ENCODE results near the gene NAGPA.

Gene NAGPA

DNA sequence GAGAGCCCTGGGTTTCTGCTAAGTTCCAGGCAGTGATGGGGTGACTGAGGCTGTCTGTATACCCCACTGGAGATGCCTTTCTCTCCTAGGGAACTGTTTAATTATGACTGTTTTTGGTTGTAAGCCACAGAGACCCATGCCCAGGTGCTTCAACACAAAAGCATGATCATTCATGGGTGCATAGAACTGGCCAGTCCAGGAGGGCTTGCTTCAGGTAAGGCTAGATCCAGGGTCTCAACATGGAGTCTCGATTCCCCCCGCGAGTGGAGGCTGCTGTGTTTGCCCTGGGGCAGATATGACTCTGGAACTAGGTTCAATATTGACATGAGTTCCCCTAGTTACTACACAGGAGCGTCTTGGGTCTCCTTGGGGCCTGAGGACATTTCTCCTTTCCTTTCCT lies 17.8 kb downstream of the NAGPA start:
- Histone ChIP-seq H3K27ac (ENCODE audit: low read length) (no peak overlapping the region), H3K9ac (ENCODE audit: low read length in 2 of 2) (no peak overlapping the region)

GRCh38 chr16:5015351-5015750 lies 18.4 kb downstream of the NAGPA start:
- Histone ChIP-seq H3K4me3 (ENCODE audit: low read length in 2 of 2) (no peak overlapping the region), H3K36me3 (ENCODE audit: control insufficient read depth in 2 of 2, insufficient read depth in 2 of 2, low read length in 2 of 2) (no peaks in the 10 kb centered on the region), H3K9ac (ENCODE audit: low read length in 2 of 2) (no peak overlapping the region), H3K9me3 (ENCODE audit: control insufficient read depth in 2 of 2, low read length in 2 of 2) (no peaks in the 10 kb centered on the region), H3K27ac (ENCODE audit: low read length) (no peak overlapping the region), H3K4me1 (ENCODE audit: control insufficient read depth, insufficient read depth, low read length) (no peaks in the 10 kb centered on the region), H3K27me3 (ENCODE audit: control insufficient read depth in 1 of 2, insufficient read depth in 2 of 2, low read length in 2 of 2) (no peaks in the 10 kb centered on the region)

More for the DNA sequence above, 17.8 kb downstream of the NAGPA start:
- Histone ChIP-seq H3K9me3 (ENCODE audit: control insufficient read depth in 2 of 2, low read length in 2 of 2) (no peaks in the 10 kb centered on the region), H3K4me1 (ENCODE audit: control insufficient read depth, insufficient read depth, low read length) (no peaks in the 10 kb centered on the region), H3K4me3 (ENCODE audit: low read length in 2 of 2) (no peak overlapping the region), H3K36me3 (ENCODE audit: control insufficient read depth in 2 of 2, insufficient read depth in 2 of 2, low read length in 2 of 2) (no peaks in the 10 kb centered on the region), H3K27me3 (ENCODE audit: control insufficient read depth in 1 of 2, insufficient read depth in 2 of 2, low read length in 2 of 2) (no peaks in the 10 kb centered on the region)

- Histone ChIP-seq H3K4me3 (ENCODE audit: low read length in 2 of 2) (no peak overlapping the region), H3K9ac (ENCODE audit: low read length in 2 of 2) (no peak overlapping the region), H3K4me1 (ENCODE audit: control insufficient read depth, insufficient read depth, low read length) (no peaks in the 10 kb centered on the region), H3K27me3 (ENCODE audit: control insufficient read depth in 1 of 2, insufficient read depth in 2 of 2, low read length in 2 of 2) (no peaks in the 10 kb centered on the region), H3K9me3 (ENCODE audit: control insufficient read depth in 2 of 2, low read length in 2 of 2) (no peaks in the 10 kb centered on the region), H3K36me3 (ENCODE audit: control insufficient read depth in 2 of 2, insufficient read depth in 2 of 2, low read length in 2 of 2) (no peaks in the 10 kb centered on the region), H3K27ac (ENCODE audit: low read length) (no peak overlapping the region)
Observed at GRCh38 chr16:5012887-5013286, 20.8 kb downstream of the NAGPA start.

- Histone ChIP-seq H3K27me3 (ENCODE audit: control insufficient read depth in 1 of 2, insufficient read depth in 2 of 2, low read length in 2 of 2) (no peaks in the 10 kb centered on the region), H3K27ac (ENCODE audit: low read length) (no peak overlapping the region), H3K9ac (ENCODE audit: low read length in 2 of 2) (no peak overlapping the region)
Observed at GRCh38 chr16:5011637-5012036, 22.1 kb downstream of the NAGPA start.

DNA sequence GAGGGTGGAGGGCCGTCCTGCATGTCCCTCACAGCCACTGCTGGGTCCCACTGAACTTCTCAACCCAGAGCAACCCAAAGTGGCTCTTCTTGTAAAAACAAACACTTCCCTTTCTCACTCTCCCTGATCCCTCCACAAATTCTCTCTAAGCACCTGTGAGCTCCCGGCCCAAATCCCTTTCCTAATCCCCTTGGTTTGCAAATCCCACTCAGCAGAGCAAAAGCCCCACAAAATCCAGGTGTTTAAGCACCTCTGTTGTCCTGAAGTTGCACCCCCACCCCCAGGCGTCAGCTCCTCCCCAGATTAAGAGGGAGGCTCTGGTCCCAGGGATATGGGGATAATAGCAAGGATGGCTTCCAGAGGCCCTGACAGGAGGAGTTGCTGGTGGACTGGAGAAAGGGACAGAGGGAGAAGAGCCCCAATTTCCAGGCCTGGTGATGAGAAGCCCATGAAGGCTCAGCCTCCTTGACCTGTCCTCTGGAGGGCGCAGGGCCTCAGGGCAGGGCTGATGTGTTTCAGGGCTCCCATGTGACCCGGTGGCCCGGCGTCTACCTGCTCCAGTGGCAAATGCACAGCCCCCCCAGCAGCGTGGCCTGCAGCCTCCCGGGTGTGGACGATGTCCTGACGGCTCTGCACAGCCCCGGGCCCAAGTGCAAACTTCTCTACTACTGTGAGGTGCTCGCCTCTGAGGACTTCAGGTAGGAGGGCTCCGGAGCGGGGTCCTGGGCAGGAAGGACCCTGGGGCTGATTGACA lies 23.0 kb downstream of the NAGPA start:
- no peak overlapping the region for H3K27ac ChIP-seq (ENCODE audit: low read length)
- H3K9ac ChIP-seq (ENCODE audit: low read length in 2 of 2) = no peak overlapping the region
- no peaks in the 10 kb centered on the region for H3K27me3 ChIP-seq (ENCODE audit: control insufficient read depth in 1 of 2, insufficient read depth in 2 of 2, low read length in 2 of 2)
- no peaks in the 10 kb centered on the region for H3K4me1 ChIP-seq (ENCODE audit: control insufficient read depth, insufficient read depth, low read length)
- H3K9me3 ChIP-seq (ENCODE audit: control insufficient read depth in 2 of 2, low read length in 2 of 2) = no peaks in the 10 kb centered on the region
- no peaks in the 10 kb centered on the region for H3K36me3 ChIP-seq (ENCODE audit: control insufficient read depth in 2 of 2, insufficient read depth in 2 of 2, low read length in 2 of 2)
- H3K4me3 ChIP-seq (ENCODE audit: low read length in 2 of 2) = no peak overlapping the region

More at GRCh38 chr16:5011637-5012036, 22.1 kb downstream of the NAGPA start:
- H3K4me1 ChIP-seq (ENCODE audit: control insufficient read depth, insufficient read depth, low read length) = no peaks in the 10 kb centered on the region
- no peak overlapping the region for H3K4me3 ChIP-seq (ENCODE audit: low read length in 2 of 2)
- no peaks in the 10 kb centered on the region for H3K9me3 ChIP-seq (ENCODE audit: control insufficient read depth in 2 of 2, low read length in 2 of 2)
- no peaks in the 10 kb centered on the region for H3K36me3 ChIP-seq (ENCODE audit: control insufficient read depth in 2 of 2, insufficient read depth in 2 of 2, low read length in 2 of 2)

- Histone ChIP-seq H3K36me3 (ENCODE audit: control insufficient read depth in 2 of 2, insufficient read depth in 2 of 2, low read length in 2 of 2) (no peaks in the 10 kb centered on the region), H3K9me3 (ENCODE audit: control insufficient read depth in 2 of 2, low read length in 2 of 2) (no peaks in the 10 kb centered on the region), H3K4me1 (ENCODE audit: control insufficient read depth, insufficient read depth, low read length) (no peaks in the 10 kb centered on the region)
Observed at GRCh38 chr16:5008311-5008731, 25.4 kb downstream of the NAGPA start.

DNA sequence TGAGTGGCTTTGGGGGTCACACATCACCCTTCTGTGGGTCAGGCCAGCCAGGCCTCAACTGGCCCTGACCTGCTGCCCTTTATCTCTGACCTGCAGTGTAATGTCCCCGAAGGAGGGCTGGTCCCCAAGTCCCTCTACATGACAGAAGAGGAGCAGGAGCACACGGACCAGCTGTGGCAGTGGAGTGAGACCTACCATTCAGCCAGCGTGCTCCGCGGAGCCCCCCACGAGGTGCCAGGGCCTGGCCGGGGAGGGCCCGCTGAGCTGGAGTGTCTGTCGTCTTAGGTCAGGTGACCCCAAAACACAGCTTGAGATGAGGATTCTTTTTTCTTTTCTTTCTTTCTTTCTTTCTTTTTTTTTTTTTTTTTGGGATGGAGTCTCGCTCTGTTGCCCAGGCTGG lies 26.5 kb downstream of the NAGPA start:
- no peak overlapping the region for H3K4me3 ChIP-seq (ENCODE audit: low read length in 2 of 2)
- no peak overlapping the region for H3K9ac ChIP-seq (ENCODE audit: low read length in 2 of 2)
- no peaks in the 10 kb centered on the region for H3K4me1 ChIP-seq (ENCODE audit: control insufficient read depth, insufficient read depth, low read length)
- no peak overlapping the region for H3K27ac ChIP-seq (ENCODE audit: low read length)
- no peaks in the 10 kb centered on the region for H3K9me3 ChIP-seq (ENCODE audit: control insufficient read depth in 2 of 2, low read length in 2 of 2)
- no peaks in the 10 kb centered on the region for H3K36me3 ChIP-seq (ENCODE audit: control insufficient read depth in 2 of 2, insufficient read depth in 2 of 2, low read length in 2 of 2)
- peaks cover 0 to 2% of the 10 kb centered on the region in 2 donors for H3K27me3 ChIP-seq (ENCODE audit: control insufficient read depth in 1 of 2, insufficient read depth in 2 of 2, low read length in 2 of 2)

More at GRCh38 chr16:5008311-5008731, 25.4 kb downstream of the NAGPA start:
- Histone ChIP-seq H3K27me3 (ENCODE audit: control insufficient read depth in 1 of 2, insufficient read depth in 2 of 2, low read length in 2 of 2) (peaks cover 0 to 2% of the 10 kb centered on the region in 2 donors), H3K4me3 (ENCODE audit: low read length in 2 of 2) (no peak overlapping the region), H3K27ac (ENCODE audit: low read length) (no peak overlapping the region), H3K9ac (ENCODE audit: low read length in 2 of 2) (no peak overlapping the region)

DNA sequence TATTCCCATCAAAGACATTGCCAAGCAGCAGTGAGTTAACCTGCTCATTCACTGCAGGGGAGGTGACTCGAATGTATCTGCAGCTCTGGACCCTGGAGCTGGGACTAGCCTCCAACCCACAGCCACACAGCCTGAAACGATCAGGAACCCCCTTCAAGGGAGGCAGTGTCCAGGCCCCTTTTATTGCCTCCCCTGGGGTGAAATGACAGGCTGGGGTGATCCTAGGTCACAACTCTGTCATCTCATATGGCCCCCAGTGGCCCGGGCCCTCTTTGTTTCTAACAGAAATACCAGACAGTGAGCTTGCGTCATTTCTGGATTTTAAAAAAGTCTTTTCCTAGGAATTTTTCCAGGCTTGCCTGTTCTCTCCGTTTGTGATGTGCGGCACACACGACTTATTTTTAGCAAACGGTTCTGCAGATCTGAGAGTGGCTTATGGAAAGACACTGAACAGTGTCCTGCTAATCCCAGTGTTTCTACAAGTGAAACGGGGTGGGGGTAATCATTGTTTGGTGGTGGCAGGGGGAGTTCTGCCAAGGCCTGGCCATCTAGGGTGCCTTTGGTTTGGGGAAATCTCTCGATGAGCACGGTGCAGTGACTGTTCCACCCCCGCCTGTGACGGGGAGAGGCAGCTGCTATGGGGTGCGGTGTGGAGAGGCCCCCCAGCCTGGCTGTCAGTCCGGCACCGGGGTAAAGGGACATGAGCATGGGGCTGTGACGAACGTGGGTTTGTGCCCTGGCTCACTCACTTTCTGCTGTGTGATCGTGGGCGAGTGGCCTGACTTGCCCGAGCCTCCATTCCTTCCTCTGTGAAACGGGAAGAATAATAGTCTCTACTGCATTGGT lies 27.2 kb downstream of the NAGPA start:
- H3K27ac ChIP-seq (ENCODE audit: low read length) = no peak overlapping the region
- H3K36me3 ChIP-seq (ENCODE audit: control insufficient read depth in 2 of 2, insufficient read depth in 2 of 2, low read length in 2 of 2) = no peaks in the 10 kb centered on the region
- no peak overlapping the region for H3K9ac ChIP-seq (ENCODE audit: low read length in 2 of 2)
- H3K4me3 ChIP-seq (ENCODE audit: low read length in 2 of 2) = no peak overlapping the region
- peaks cover 0 to 2% of the 10 kb centered on the region in 2 donors for H3K27me3 ChIP-seq (ENCODE audit: control insufficient read depth in 1 of 2, insufficient read depth in 2 of 2, low read length in 2 of 2)
- H3K9me3 ChIP-seq (ENCODE audit: control insufficient read depth in 2 of 2, low read length in 2 of 2) = no peaks in the 10 kb centered on the region
- no peaks in the 10 kb centered on the region for H3K4me1 ChIP-seq (ENCODE audit: control insufficient read depth, insufficient read depth, low read length)

GRCh38 chr16:5005916-5006315 lies 27.8 kb downstream of the NAGPA start:
- Histone ChIP-seq H3K9me3 (ENCODE audit: control insufficient read depth in 2 of 2, low read length in 2 of 2) (no peaks in the 10 kb centered on the region), H3K27me3 (ENCODE audit: control insufficient read depth in 1 of 2, insufficient read depth in 2 of 2, low read length in 2 of 2) (peaks cover 0 to 2% of the 10 kb centered on the region in 2 donors), H3K9ac (ENCODE audit: low read length in 2 of 2) (no peak overlapping the region), H3K4me1 (ENCODE audit: control insufficient read depth, insufficient read depth, low read length) (no peaks in the 10 kb centered on the region), H3K27ac (ENCODE audit: low read length) (no peak overlapping the region), H3K4me3 (ENCODE audit: low read length in 2 of 2) (no peak overlapping the region), H3K36me3 (ENCODE audit: control insufficient read depth in 2 of 2, insufficient read depth in 2 of 2, low read length in 2 of 2) (no peaks in the 10 kb centered on the region)

DNA sequence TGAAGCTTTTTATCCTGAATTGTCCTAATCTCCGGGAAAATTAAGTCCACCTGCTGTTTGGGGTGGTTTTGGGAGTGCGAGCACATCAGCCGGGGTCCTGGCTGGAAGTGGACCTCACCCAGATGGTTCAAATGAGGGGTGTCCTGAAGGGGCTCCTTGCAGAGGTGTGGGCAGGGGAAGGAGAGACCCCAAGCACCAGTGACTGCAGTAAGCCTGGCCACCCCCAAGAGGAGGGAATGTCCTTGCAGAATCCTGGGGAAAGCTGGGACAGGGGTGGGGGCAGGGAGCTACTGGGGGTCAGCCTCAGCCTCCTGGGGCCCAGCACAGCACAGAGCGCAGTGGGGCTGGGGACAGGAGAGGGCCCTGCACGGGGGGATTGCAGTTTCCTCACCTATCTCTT lies 29.4 kb downstream of the NAGPA start:
- no peaks in the 10 kb centered on the region for H3K9me3 ChIP-seq (ENCODE audit: control insufficient read depth in 2 of 2, low read length in 2 of 2)
- H3K9ac ChIP-seq (ENCODE audit: low read length in 2 of 2) = no peak overlapping the region
- H3K36me3 ChIP-seq (ENCODE audit: control insufficient read depth in 2 of 2, insufficient read depth in 2 of 2, low read length in 2 of 2) = no peaks in the 10 kb centered on the region
- H3K4me1 ChIP-seq (ENCODE audit: control insufficient read depth, insufficient read depth, low read length) = no peaks in the 10 kb centered on the region
- H3K4me3 ChIP-seq (ENCODE audit: low read length in 2 of 2) = no peak overlapping the region
- peaks cover 0 to 2% of the 10 kb centered on the region in 2 donors for H3K27me3 ChIP-seq (ENCODE audit: control insufficient read depth in 1 of 2, insufficient read depth in 2 of 2, low read length in 2 of 2)
- H3K27ac ChIP-seq (ENCODE audit: low read length) = no peak overlapping the region

DNA sequence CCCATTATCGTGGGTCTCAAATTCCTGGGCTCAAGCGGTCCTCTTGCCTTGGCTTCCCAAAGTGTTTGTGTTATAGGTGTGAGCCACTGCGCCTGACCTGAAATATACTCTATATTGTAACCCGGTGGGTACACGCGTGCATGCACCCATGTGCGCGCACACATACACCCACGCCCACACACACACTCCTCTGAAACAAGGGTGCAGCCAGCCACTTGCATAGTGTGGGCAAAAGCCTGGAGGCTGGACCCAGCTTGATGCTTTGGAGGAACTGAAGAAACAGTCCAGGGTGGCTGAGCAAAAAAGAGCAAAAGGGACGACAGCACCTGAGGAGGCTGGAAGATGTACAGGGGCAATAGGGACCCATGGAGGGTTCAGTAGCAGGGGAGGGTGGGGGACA lies 29.9 kb downstream of the NAGPA start:
- Histone ChIP-seq H3K36me3 (ENCODE audit: control insufficient read depth in 2 of 2, insufficient read depth in 2 of 2, low read length in 2 of 2) (no peaks in the 10 kb centered on the region), H3K27ac (ENCODE audit: low read length) (no peak overlapping the region), H3K4me3 (ENCODE audit: low read length in 2 of 2) (no peak overlapping the region), H3K4me1 (ENCODE audit: control insufficient read depth, insufficient read depth, low read length) (no peaks in the 10 kb centered on the region), H3K9me3 (ENCODE audit: control insufficient read depth in 2 of 2, low read length in 2 of 2) (no peaks in the 10 kb centered on the region), H3K27me3 (ENCODE audit: control insufficient read depth in 1 of 2, insufficient read depth in 2 of 2, low read length in 2 of 2) (peaks cover 0 to 2% of the 10 kb centered on the region in 2 donors), H3K9ac (ENCODE audit: low read length in 2 of 2) (no peak overlapping the region)

All from stomach smooth muscle (tissue), 2 donors.